ENCODE measurements around the gene ANO2.
A peak's percentile ranks its signal among the peaks of the same experiment; 100 is the strongest.
"Not testable (repeated sequence)": the region's sequence is repeated elsewhere in the genome, so short reads cannot be mapped to it uniquely, and the experiment has no call there.

The ANO2 gene

DNA sequence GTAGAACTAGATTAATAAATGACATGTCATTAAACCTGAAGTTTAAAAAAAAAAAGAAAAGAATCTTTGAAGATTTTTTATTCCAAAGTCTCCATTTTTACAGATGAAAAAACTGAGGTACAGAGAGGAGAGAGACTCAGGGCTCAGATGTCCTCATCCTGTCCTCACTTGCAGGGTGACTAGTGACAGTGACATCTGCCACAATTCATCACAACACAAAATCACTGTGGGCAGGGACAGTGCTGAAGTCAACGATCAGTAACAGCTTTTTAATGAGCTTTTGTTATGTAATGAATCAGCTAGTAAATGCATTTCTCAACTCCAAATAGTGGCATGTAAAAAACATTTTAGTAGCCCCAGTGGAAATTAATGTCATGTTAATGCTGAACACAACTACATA lies 374.6 kb downstream of the ANO2 start:
- no peak for DNase-seq

- no peak for DNase-seq
These were observed 376.6 kb downstream of the ANO2 start for GRCh38 chr12:5568325-5568981.

GRCh38 chr12:5567016-5567725 lies 377.9 kb downstream of the ANO2 start:
- no peak for DNase-seq

DNA sequence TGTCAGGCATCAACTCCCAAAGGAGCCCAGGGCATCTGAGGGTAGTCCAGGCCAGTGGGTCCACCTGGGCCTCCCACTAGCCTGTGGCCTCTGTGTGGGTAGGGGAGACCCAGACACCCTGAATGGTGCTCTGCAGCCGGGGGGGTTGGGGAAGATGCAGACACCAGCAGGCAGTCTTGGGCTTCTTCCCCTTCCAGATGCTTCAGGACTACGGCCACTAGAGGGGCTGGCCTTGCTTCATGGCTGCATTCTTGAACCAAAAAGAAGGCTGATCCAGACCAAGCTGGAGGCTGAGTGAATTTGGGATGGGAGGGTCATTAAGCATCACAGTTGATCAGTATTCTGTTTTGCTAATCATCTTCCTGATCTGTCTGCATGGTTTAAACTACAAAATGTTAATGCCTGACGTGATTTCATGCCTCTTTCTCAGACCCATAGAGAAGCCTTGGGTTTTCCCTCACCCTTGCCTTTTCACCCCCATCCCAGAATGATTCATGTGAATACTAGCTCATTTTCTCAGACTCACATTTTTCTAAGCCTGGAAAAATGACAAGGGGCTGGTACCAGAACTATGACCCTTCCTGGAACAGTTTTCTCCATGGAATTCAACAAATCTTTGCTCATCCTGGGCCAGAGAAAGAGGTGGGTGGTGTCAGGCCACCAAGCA lies 379.0 kb downstream of the ANO2 start:
- DNase-seq: no peak

DNA sequence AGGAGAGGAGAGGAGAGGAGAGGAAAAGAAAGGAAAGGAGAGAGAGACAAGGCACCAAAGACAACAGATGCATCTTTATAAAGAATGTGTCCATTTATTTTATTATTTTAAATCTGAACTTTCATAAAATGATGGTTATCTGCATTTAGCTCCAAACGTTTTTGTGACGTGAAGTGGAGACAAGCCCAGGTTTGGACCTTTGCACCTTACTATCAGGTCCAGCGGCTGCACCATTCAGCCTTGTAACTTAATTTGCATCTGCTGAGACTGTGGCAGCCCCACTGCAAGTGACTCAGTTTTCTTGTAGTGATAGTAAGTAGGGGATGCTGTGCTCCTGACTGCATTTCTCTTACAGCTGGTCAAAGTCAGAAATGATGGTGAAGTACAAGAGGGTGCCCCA lies 382.5 kb downstream of the ANO2 start:
- no peak for DNase-seq

DNA sequence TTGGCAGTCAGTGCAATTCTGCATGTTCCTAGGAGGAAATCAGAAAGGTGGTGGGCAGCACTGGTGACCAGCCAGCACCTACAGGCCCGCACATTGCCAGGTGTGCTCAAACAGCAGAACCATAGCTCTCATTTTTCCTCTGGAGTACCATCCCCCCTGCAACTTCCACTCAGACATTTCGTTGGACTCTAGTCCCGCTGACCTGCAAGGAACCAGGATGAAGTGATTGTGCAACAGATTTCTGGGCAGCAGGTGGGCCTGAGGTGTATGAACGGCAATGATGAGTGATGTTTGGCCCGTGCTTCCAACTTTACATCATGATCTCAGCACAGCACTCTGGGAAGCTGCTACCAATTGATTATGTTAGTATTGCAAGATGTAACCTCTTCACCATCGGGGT lies 383.2 kb downstream of the ANO2 start:
- DNase-seq: no peak

GRCh38 chr12:5561057-5561456 lies 384.0 kb downstream of the ANO2 start:
- DNase-seq: no peak

GRCh38 chr12:5560265-5560664 lies 384.8 kb downstream of the ANO2 start:
- DNase-seq: no peak

GRCh38 chr12:5557906-5558305 lies 387.2 kb downstream of the ANO2 start:
- DNase-seq: no peak

GRCh38 chr12:5556946-5557673 lies 387.9 kb downstream of the ANO2 start:
- DNase-seq: no peak

DNA sequence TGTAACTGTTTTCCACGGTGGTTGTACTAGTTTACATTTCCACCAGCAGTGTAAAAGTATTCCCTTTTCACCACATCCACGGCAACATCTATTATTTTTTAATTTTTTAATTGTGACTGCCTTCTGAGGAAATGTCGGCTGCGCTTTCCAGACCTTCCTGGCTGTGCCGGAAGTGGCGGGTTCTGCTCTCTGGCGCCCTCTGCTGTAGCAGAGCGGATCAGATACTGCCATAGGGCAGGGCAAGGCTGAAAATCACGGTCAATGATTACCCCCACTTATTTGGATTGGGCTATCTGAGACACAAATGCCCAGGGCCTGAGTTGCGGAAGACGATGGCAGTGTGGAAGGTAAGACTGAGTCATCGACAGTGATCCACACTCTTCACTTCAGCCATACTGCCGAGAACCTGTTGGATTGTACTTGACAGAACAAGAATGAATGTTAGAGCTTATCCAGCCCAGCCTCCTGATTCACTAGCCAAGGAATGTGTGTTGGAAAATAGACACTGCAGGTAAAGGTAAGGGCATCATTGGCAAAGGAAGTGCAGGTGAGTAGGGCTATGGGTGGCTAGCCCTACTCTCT lies 388.9 kb downstream of the ANO2 start:
- DNase-seq: peak; percentile 58

GRCh38 chr12:5554711-5555110 lies 390.3 kb downstream of the ANO2 start:
- no peak for DNase-seq

- DNase-seq: no peak
These were observed 396.0 kb downstream of the ANO2 start for GRCh38 chr12:5549011-5549410.

DNA sequence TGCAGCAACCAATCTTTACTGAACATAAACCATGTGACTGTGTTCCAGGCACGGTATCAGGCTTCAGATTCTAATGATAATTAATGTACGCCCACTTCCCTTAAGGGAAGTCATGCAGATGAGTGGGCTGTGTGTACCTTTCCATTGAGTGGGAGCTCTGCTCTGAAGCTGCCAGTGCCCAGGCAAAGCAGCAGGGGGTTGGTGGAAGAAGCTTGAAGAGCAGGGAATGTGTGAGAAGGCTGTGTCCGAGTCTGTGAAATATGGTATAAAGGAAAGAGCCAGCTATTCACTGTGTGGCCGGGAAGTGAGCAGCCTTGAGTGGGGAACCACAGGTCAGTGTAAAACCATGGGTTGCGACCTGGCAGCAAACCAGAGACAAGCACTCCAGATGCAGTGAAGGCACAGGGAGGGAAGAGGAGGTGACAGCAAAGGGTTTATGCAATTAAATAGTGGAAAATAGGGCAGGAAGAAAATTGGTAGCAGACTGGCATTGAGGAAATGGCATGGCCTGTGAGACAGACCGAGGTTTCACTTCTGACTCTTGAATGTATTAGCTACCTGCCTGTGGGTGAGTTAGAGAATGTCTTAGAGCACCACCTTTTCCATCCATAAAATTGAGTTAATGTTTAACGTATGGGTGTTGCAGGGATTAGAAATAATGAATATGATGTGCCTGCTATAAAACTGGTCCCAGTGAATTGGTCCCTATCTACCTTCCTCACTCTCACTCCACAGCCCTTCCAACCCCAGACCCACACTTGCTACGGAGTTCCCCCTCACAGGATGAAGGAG lies 396.7 kb downstream of the ANO2 start:
- no peak for DNase-seq

GRCh38 chr12:5546616-5547015 lies 398.4 kb downstream of the ANO2 start:
- no peak for DNase-seq

- DNase-seq: no peak
These were observed 407.3 kb downstream of the ANO2 start for GRCh38 chr12:5537771-5538170.

- DNase-seq: not testable (repeated sequence)
These were observed 407.9 kb downstream of the ANO2 start for GRCh38 chr12:5537026-5537615.

DNA sequence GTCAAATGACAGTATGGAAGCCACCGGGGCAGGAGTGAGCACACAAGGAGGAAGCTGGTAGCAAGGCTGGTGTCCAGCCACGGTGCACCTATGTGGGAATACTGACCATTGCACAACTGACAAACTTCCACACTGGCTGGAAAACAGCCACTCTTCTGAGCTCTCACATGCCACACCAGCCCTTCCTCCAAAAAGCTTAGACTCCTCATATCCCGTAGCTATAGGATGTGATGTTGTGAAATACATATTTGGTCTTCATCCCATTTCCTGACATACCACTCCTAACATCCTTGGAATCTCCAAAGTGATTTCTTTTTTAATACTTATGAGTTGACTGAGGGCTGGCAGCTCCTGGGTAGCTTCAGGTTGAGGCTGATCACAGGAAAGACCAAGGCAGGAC lies 409.5 kb downstream of the ANO2 start:
- no peak for DNase-seq

- no peak for DNase-seq
These were observed 410.4 kb downstream of the ANO2 start for GRCh38 chr12:5534426-5535199.

GRCh38 chr12:5533368-5533767 lies 411.7 kb downstream of the ANO2 start:
- DNase-seq: no peak

DNA sequence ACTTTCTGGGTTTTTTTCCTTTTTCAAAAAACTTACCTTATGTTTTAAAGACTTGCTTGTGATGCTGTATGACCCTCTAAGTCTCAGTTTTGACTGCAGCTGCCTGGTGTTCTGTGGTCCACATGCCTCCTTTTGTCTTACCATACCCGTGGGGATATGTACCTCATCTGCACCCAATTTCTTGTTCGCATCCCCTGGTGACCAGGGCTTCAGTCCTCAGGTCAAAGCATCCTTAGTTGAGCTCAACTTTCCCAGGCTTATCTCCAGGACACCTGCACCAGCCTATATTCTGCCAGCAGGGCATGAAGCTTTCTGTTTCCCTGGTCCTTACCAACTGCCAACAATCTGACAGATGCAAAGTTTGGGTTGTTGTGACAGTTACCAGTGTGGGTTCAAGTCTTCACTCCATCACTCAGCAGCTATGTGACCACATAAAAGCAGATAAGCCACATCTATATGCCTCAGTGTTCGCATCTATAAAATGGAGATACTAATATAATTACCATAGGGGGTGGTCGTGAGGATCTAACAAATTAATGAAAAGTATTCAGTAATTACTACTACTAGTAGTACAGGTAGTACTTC lies 419.2 kb downstream of the ANO2 start:
- no peak for DNase-seq

Measured in stimulated activated CD8-positive, alpha-beta memory T cell treated with anti-CD3 and anti-CD28 coated beads, Interleukin-4, amount 100 ng/mL, for 48 hours (primary cell).